PFSK-1 (cell line): ENCODE results near the gene SKP2.

ENCODE experiments used
- POLR2AphosphoS5 ChIP-seq: IDR thresholded peaks from 2 replicates; pipeline ENCODE4 v1.6.1; 2012; ENCODE audit warnings: low read depth, mild to moderate bottlenecking, control low read depth, low read length, moderate library complexity
- REST ChIP-seq, 2 experiments: IDR thresholded peaks; 2 replicates each; pipeline versions ENCODE4 v1.6.1 to v1.8.0; 2011 to 2012; ENCODE audit warnings: low read depth in 2 of 2, low read length in 2 of 2, control low read depth in 1 of 2, inconsistent platforms in 1 of 2, mild to moderate bottlenecking in 1 of 2, moderate library complexity in 1 of 2; ENCODE audit not compliant: insufficient read depth in 1 of 2
- TAF1 ChIP-seq: IDR thresholded peaks from 2 replicates; pipeline ENCODE4 v1.6.1; 2012; ENCODE audit warnings: low read length, control low read depth, borderline replicate concordance; ENCODE audit not compliant: insufficient read depth

DNA sequence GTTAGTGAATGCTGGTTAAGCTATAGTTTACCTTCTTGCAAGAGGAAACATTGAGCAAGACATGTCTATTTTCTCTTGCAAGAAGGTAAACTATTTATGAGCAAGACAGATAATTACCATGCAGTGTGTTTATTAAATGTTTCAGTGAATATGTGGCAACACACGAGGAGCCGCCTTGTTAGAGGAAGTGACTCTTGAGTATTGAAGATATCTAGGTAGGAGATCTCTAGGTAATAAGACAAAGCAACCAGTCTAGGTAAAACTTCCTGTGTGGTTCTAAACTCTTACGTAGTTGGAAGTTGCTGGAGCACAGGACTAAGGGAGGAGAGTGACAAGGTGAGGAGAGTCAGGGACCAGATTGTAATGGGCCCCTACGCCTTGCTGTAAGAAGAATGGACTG, 16.8 kb downstream of the SKP2 start:
- no peak for TF ChIP-seq REST (IDR thresholded peaks at IDR 0.05; ENCODE audit: insufficient read depth in 1 of 2, low read depth in 2 of 2, low read length in 2 of 2)
- no peak for TF ChIP-seq POLR2AphosphoS5
- no peak for TF ChIP-seq TAF1
